ENCODE data around the gene CST8. TPM values are rescaled to one million over a fixed set of nuclear protein-coding genes. Genes with fewer than 3 reads are reported as not detected.
"Not testable (repeated sequence)": the region's sequence is repeated elsewhere in the genome, so short reads cannot be mapped to it uniquely, and the experiment has no call there.

CST8 gene
- total RNA-seq, 2 experiments from 2014 or later = not detected

- CTCF ChIA-PET, POLR2A ChIA-PET: not testable (repeated sequence)
These were observed 18.6 kb upstream of the CST8 start for GRCh38 chr20:23472306-23472705.

GRCh38 chr20:23473293-23473692 lies 17.6 kb upstream of the CST8 start:
- POLR2A ChIA-PET, CTCF ChIA-PET: not testable (repeated sequence)

- POLR2A ChIA-PET = no interaction called here
These were observed 15.5 kb upstream of the CST8 start for GRCh38 chr20:23475395-23475794.

GRCh38 chr20:23476015-23476754 lies 14.7 kb upstream of the CST8 start:
- ChIA-PET POLR2A (no interaction called here), CTCF (no interaction called here)

More at GRCh38 chr20:23475395-23475794, 15.5 kb upstream of the CST8 start:
- CTCF ChIA-PET = no interaction called here

GRCh38 chr20:23477223-23477622 lies 13.7 kb upstream of the CST8 start:
- ChIA-PET CTCF (no interaction called here), POLR2A (no interaction called here)

- ChIA-PET POLR2A (no interaction called here), CTCF (no interaction called here)
These were observed 11.9 kb upstream of the CST8 start for GRCh38 chr20:23479043-23479442.

- ChIA-PET POLR2A (no interaction called here), CTCF (no interaction called here)
These were observed 8.8 kb upstream of the CST8 start for GRCh38 chr20:23482138-23482537.

- POLR2A ChIA-PET = no interaction called here
- CTCF ChIA-PET = no interaction called here
These were observed 6.8 kb upstream of the CST8 start for GRCh38 chr20:23484081-23484480.

GRCh38 chr20:23488470-23488869 lies 2.4 kb upstream of the CST8 start:
- CTCF ChIA-PET = no interaction called here
- POLR2A ChIA-PET = interaction anchor here (0.6 kb wide), 1 partner anchor 1055 kb away, joined by 3 read pairs; no protein-coding TSS in a partner anchor

- CTCF ChIA-PET = no interaction called here
- POLR2A ChIA-PET = no interaction called here
These were observed 1.9 kb upstream of the CST8 start for GRCh38 chr20:23488996-23489395.

- ChIA-PET POLR2A (no interaction called here), CTCF (no interaction called here)
These were observed 1.4 kb downstream of the CST8 start for GRCh38 chr20:23492292-23492691.

- ChIA-PET POLR2A (no interaction called here), CTCF (no interaction called here)
These were observed 2.4 kb downstream of the CST8 start for GRCh38 chr20:23493172-23493772.

GRCh38 chr20:23497536-23497935 lies 6.6 kb downstream of the CST8 start:
- POLR2A ChIA-PET = interaction anchor here (0.9 kb wide), 1 partner anchor 148 kb away, joined by 4 read pairs; no protein-coding TSS in a partner anchor
- CTCF ChIA-PET = no interaction called here

- ChIA-PET CTCF (no interaction called here), POLR2A (no interaction called here)
These were observed 11.0 kb downstream of the CST8 start for GRCh38 chr20:23501926-23502325.

GRCh38 chr20:23503649-23504048 lies 12.7 kb downstream of the CST8 start:
- ChIA-PET CTCF (no interaction called here), POLR2A (no interaction called here)

GRCh38 chr20:23507346-23507745 lies 16.4 kb downstream of the CST8 start:
- ChIA-PET POLR2A (no interaction called here), CTCF (no interaction called here)

GRCh38 chr20:23508449-23509229 lies 17.7 kb downstream of the CST8 start:
- CTCF ChIA-PET = no interaction called here

GRCh38 chr20:23509247-23509913 lies 18.5 kb downstream of the CST8 start:
- CTCF ChIA-PET = no interaction called here
- POLR2A ChIA-PET = no interaction called here

More at GRCh38 chr20:23508449-23509229, 17.7 kb downstream of the CST8 start:
- POLR2A ChIA-PET = no interaction called here

- ChIA-PET POLR2A (no interaction called here), CTCF (no interaction called here)
These were observed 19.2 kb downstream of the CST8 start for GRCh38 chr20:23510000-23510590.

- ChIA-PET POLR2A (no interaction called here), CTCF (no interaction called here)
These were observed 22.2 kb downstream of the CST8 start for GRCh38 chr20:23513164-23513563.
